HUES6 (cell line): ENCODE measurements around the gene NFIA.

ENCODE experiments used
- H3K27ac ChIP-seq: 2 replicates; pipeline ENCODE4 v1.7.0; 2013; ENCODE audit warnings: low read depth, mild to moderate bottlenecking, low read length, inconsistent platforms
- H3K27me3 ChIP-seq: 2 replicates; pipeline ENCODE4 v1.6.1; 2013; ENCODE audit warnings: low read length; ENCODE audit not compliant: control insufficient read depth, insufficient read depth
- H3K36me3 ChIP-seq: 2 replicates; pipeline ENCODE4 v1.6.1; 2013; ENCODE audit warnings: low read length; ENCODE audit not compliant: control insufficient read depth, insufficient read depth
- H3K4me1 ChIP-seq: 2 replicates; pipeline ENCODE4 v1.6.1; 2013; ENCODE audit warnings: low read length; ENCODE audit not compliant: control insufficient read depth, insufficient read depth
- H3K4me3 ChIP-seq: 2 replicates; pipeline ENCODE4 v1.5.1; 2013; ENCODE audit warnings: low read depth, low read length
- H3K9ac ChIP-seq: one replicate; pipeline ENCODE4 v1.6.1; 2013; ENCODE audit warnings: mild to moderate bottlenecking, low read length
- H3K9me3 ChIP-seq: 2 replicates; pipeline ENCODE4 v1.6.1; 2013; ENCODE audit warnings: low read depth, low read length; ENCODE audit not compliant: control insufficient read depth, insufficient read depth

The NFIA gene

GRCh38 chr1:61397495-61397894 is 315.1 kb downstream of the NFIA start:
- Histone ChIP-seq H3K27ac (no peak overlapping the region), H3K36me3 (no peaks in the 10 kb centered on the region), H3K4me3 (no peak overlapping the region), H3K27me3 (no peaks in the 10 kb centered on the region; the same call in 1 of the 2 replicates), H3K9ac (no peak overlapping the region), H3K4me1 (no peaks in the 10 kb centered on the region), H3K9me3 (no peaks in the 10 kb centered on the region)

- Histone ChIP-seq H3K27ac (no peak overlapping the region), H3K27me3 (no peaks in the 10 kb centered on the region; the same call in 1 of the 2 replicates), H3K9ac (no peak overlapping the region), H3K9me3 (no peaks in the 10 kb centered on the region), H3K36me3 (no peaks in the 10 kb centered on the region), H3K4me3 (no peak overlapping the region), H3K4me1 (no peaks in the 10 kb centered on the region)
Observed at GRCh38 chr1:61397935-61398334, 315.6 kb downstream of the NFIA start.

- H3K9me3 ChIP-seq = no peaks in the 10 kb centered on the region
- H3K4me1 ChIP-seq = no peaks in the 10 kb centered on the region
- no peak overlapping the region for H3K27ac ChIP-seq
- H3K36me3 ChIP-seq = no peaks in the 10 kb centered on the region
- no peak overlapping the region for H3K4me3 ChIP-seq
- H3K27me3 ChIP-seq = no peaks in the 10 kb centered on the region
- no peak overlapping the region for H3K9ac ChIP-seq
Observed at GRCh38 chr1:61399199-61399598, 316.8 kb downstream of the NFIA start.

GRCh38 chr1:61400131-61400770 is 317.9 kb downstream of the NFIA start:
- no peaks in the 10 kb centered on the region for H3K4me1 ChIP-seq
- H3K27ac ChIP-seq = no peak overlapping the region
- no peak overlapping the region for H3K4me3 ChIP-seq

GRCh38 chr1:61400997-61401396 is 318.6 kb downstream of the NFIA start:
- H3K9me3 ChIP-seq = no peaks in the 10 kb centered on the region
- no peak overlapping the region for H3K9ac ChIP-seq
- H3K27me3 ChIP-seq = no peaks in the 10 kb centered on the region
- no peaks in the 10 kb centered on the region for H3K4me1 ChIP-seq
- no peaks in the 10 kb centered on the region for H3K36me3 ChIP-seq
- H3K4me3 ChIP-seq = no peak overlapping the region
- H3K27ac ChIP-seq = no peak overlapping the region

More at GRCh38 chr1:61400131-61400770, 317.9 kb downstream of the NFIA start:
- Histone ChIP-seq H3K27me3 (no peaks in the 10 kb centered on the region), H3K9me3 (no peaks in the 10 kb centered on the region), H3K36me3 (no peaks in the 10 kb centered on the region), H3K9ac (no peak overlapping the region)

GRCh38 chr1:61403679-61404596 is 321.6 kb downstream of the NFIA start:
- Histone ChIP-seq H3K4me1 (no peaks in the 10 kb centered on the region), H3K27ac (no peak overlapping the region), H3K9me3 (no peaks in the 10 kb centered on the region), H3K27me3 (no peaks in the 10 kb centered on the region), H3K9ac (no peak overlapping the region), H3K4me3 (no peak overlapping the region), H3K36me3 (no peaks in the 10 kb centered on the region)

- H3K4me1 ChIP-seq = no peaks in the 10 kb centered on the region
- H3K9ac ChIP-seq = no peak overlapping the region
- H3K36me3 ChIP-seq = no peaks in the 10 kb centered on the region
- H3K9me3 ChIP-seq = no peaks in the 10 kb centered on the region
- no peaks in the 10 kb centered on the region for H3K27me3 ChIP-seq
- H3K4me3 ChIP-seq = no peak overlapping the region
- H3K27ac ChIP-seq = no peak overlapping the region
Observed at GRCh38 chr1:61404597-61405376, 322.4 kb downstream of the NFIA start.

- no peaks in the 10 kb centered on the region for H3K27me3 ChIP-seq
- H3K4me1 ChIP-seq = no peaks in the 10 kb centered on the region
- no peak overlapping the region for H3K27ac ChIP-seq
- no peak overlapping the region for H3K9ac ChIP-seq
- no peak overlapping the region for H3K4me3 ChIP-seq
- no peaks in the 10 kb centered on the region for H3K9me3 ChIP-seq
- H3K36me3 ChIP-seq = no peaks in the 10 kb centered on the region
Observed at GRCh38 chr1:61406467-61406866, 324.1 kb downstream of the NFIA start.

GRCh38 chr1:61412601-61413000 is 330.2 kb downstream of the NFIA start:
- H3K27me3 ChIP-seq = no peaks in the 10 kb centered on the region
- no peaks in the 10 kb centered on the region for H3K4me1 ChIP-seq

GRCh38 chr1:61419196-61419595 is 336.8 kb downstream of the NFIA start:
- Histone ChIP-seq H3K4me1 (peaks cover 21% of the 10 kb centered on the region), H3K27me3 (no peaks in the 10 kb centered on the region), H3K4me3 (no peak overlapping the region), H3K9ac (no peak overlapping the region), H3K27ac (no peak overlapping the region), H3K36me3 (no peaks in the 10 kb centered on the region), H3K9me3 (no peaks in the 10 kb centered on the region)

More at GRCh38 chr1:61412601-61413000, 330.2 kb downstream of the NFIA start:
- Histone ChIP-seq H3K9ac (no peak overlapping the region), H3K27ac (no peak overlapping the region), H3K4me3 (no peak overlapping the region), H3K36me3 (no peaks in the 10 kb centered on the region), H3K9me3 (no peaks in the 10 kb centered on the region)
